K562 (cell line): ENCODE data around the gene ANO4. TPM values are rescaled to one million over a fixed set of nuclear protein-coding genes. Genes with fewer than 3 reads are reported as not detected.

Source experiments
- ETV5 ChIP-seq: sonication (generic); formaldehyde crosslinking; IDR thresholded peaks from 2 replicates; pipeline ENCODE4 v1.4.0; 2020; ENCODE audit warnings: low read depth, mild to moderate bottlenecking, missing genetic modification reagents
- GABPA ChIP-seq: fragments of 200-800 bp; sonication (Bioruptor generic); conservative IDR thresholded peaks from 2 replicates; pipeline ENCODE4 v1.6.1; 2016; ENCODE audit warnings: low read depth, missing genetic modification characterization, missing compliant biosample characterization
- MXI1 ChIP-seq: IDR thresholded peaks from 2 replicates; pipeline ENCODE4 v1.6.1; 2011; ENCODE audit warnings: low read depth, mild to moderate bottlenecking, improper control_type of control experiment, low read length
- NFIC ChIP-seq: fragments of 450-650 bp; IDR thresholded peaks from 2 replicates; pipeline ENCODE4 v1.6.1; 2017; ENCODE audit warnings: mild to moderate bottlenecking, inconsistent platforms
- POLR2B ChIP-seq: fragments of 450-650 bp; IDR thresholded peaks from 2 replicates; pipeline ENCODE4 v1.6.1; 2018; ENCODE audit warnings: low read depth; ENCODE audit not compliant: partially characterized antibody
- PTRF ChIP-seq: fragments of 450-650 bp; IDR thresholded peaks from 2 replicates; pipeline ENCODE4 v1.6.1; 2016; ENCODE audit warnings: mild to moderate bottlenecking, missing genetic modification characterization, missing compliant biosample characterization
- ZC3H11A ChIP-seq: IDR thresholded peaks from 2 replicates; pipeline ENCODE4 v1.6.1; 2012; ENCODE audit warnings: low read depth, low read length, improper control_type of control experiment
- ZNF311 ChIP-seq: fragments of 250-450 bp; sonication (Bioruptor Pico); IDR thresholded peaks from 2 replicates; pipeline ENCODE4 v1.4.0; 2020; ENCODE audit warnings: mild to moderate bottlenecking, moderate library complexity
- polyA plus RNA-seq, 8 experiments: library from polyadenylated mRNA; depleted of rRNA in 4 of 8; stranded (reverse) in 5 of 8; unstranded in 3 of 8; fragments of >200 nt; fragmentation: Nextera tagmentation in 2 of 8; fragmentation: Illumina TruSeq in 1 of 8; extraction: Ambion mirVana in 2 of 8; extraction: Trizol in 1 of 8; gene quantifications; 2 replicates each; pipeline versions ENCODE4 v1.2.1 to v1.2.3, GENCODE V29; 2011 to 2014; ENCODE audit warnings: inconsistent platforms in 1 of 8, missing spikeins in 1 of 8
- total RNA-seq, 7 experiments: library from RNA; depleted of rRNA in 6 of 7; stranded (reverse); fragments of >200 nt in 6 of 7; fragmentation: Illumina TruSeq in 2 of 7; extraction: Trizol in 2 of 7; gene quantifications; 2 replicates each; pipeline versions ENCODE4 v1.2.1 to v1.2.3, GENCODE V29; 2011 to 2021; ENCODE audit warnings: low replicate concordance in 1 of 7
- TF ChIP-seq, protein P1 (sequence below): fragments of 450-650 bp; IDR thresholded peaks from 2 replicates; pipeline ENCODE4 v1.6.1; 2016; ENCODE audit warnings: low read depth, mild to moderate bottlenecking, moderate library complexity
- TF ChIP-seq, protein P2 (sequence below): fragments of 150-350 bp; conservative IDR thresholded peaks from 2 replicates; pipeline ENCODE4 v1.6.1; 2014; ENCODE audit warnings: low read length
- TF ChIP-seq, protein P3 (sequence below): fragments of 450-650 bp; formaldehyde crosslinking; conservative IDR thresholded peaks from 2 replicates; pipeline ENCODE4 v1.4.0; 2022; ENCODE audit warnings: mild to moderate bottlenecking, missing genetic modification characterization
- TF ChIP-seq, protein P4 (sequence below): fragments of 450-650 bp; conservative IDR thresholded peaks from 2 replicates; pipeline ENCODE4 v1.6.1; 2016; ENCODE audit warnings: missing genetic modification characterization, low read depth, mild to moderate bottlenecking, control low read depth, missing compliant biosample characterization
- TF ChIP-seq, protein P5 (sequence below): fragments of 250-450 bp; sonication (Bioruptor Pico); IDR thresholded peaks from 2 replicates; pipeline ENCODE4 v1.4.0; 2020; ENCODE audit warnings: mild to moderate bottlenecking, moderate library complexity, borderline replicate concordance

The ANO4 gene
- total and polyA plus RNA-seq, 9 of the 15 experiments (the other 6 are each of a cell fraction or from before 2014, with no cell fraction given), result not detected

DNA sequence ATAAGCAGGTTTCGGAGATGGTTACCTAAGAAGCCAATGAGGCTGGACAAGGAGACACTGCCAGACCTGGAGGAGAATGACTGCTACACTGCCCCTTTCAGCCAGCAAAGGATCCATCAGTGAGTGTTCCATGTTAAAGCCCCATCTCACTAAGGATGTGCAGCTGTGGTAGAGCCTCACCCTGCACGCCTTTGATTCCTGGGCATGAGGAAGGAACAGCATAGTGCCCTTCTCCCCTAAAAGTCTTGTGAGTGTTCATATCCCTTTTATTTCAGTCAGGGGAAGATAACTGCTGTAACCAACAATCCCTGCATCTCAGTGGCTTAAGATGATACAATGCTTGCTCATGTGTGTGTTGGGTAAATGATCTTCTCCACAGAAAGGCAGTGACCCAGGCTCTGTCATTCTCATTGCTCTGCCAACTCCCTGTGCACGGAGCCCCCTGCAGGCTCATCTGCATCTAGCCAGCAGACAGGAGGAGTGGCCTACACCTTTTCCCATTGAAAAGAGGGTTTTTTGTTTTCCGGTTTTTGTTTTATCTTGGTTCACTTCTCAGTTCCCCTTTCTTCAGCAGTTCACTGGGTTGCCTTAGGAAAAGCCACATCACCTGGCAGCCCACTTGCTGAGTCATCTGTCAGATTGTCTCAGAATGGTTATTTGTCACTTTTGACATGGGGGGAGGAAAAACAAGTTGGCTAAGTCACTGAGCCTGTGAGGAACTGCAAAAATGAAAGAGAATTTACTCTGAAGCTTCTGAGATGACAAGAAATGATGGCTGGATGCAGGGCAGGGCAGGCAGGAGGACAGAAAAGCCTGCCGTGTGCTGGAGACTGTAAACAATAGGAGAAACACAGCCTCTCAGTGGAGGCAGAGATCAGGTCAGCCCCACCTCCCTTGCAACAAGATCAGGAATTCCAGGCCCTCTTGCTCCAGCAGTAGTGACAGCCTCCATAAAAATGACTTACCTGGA lies 193.3 kb downstream of the ANO4 start (continued):
- TF ChIP-seq ZNF311 (CRISPR knock-in tag), result no peak
- TF ChIP-seq, protein P1, sequence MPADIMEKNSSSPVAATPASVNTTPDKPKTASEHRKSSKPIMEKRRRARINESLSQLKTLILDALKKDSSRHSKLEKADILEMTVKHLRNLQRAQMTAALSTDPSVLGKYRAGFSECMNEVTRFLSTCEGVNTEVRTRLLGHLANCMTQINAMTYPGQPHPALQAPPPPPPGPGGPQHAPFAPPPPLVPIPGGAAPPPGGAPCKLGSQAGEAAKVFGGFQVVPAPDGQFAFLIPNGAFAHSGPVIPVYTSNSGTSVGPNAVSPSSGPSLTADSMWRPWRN, result no peak
- no peak for TF ChIP-seq MXI1
- no peak for TF ChIP-seq PTRF
- TF ChIP-seq GABPA (tag), result no peak
- no peak for TF ChIP-seq ETV5 (CRISPR knock-in tag)
- TF ChIP-seq POLR2B, result no peak
- no peak for TF ChIP-seq ZC3H11A
- TF ChIP-seq NFIC, result no peak
- TF ChIP-seq, protein P2, sequence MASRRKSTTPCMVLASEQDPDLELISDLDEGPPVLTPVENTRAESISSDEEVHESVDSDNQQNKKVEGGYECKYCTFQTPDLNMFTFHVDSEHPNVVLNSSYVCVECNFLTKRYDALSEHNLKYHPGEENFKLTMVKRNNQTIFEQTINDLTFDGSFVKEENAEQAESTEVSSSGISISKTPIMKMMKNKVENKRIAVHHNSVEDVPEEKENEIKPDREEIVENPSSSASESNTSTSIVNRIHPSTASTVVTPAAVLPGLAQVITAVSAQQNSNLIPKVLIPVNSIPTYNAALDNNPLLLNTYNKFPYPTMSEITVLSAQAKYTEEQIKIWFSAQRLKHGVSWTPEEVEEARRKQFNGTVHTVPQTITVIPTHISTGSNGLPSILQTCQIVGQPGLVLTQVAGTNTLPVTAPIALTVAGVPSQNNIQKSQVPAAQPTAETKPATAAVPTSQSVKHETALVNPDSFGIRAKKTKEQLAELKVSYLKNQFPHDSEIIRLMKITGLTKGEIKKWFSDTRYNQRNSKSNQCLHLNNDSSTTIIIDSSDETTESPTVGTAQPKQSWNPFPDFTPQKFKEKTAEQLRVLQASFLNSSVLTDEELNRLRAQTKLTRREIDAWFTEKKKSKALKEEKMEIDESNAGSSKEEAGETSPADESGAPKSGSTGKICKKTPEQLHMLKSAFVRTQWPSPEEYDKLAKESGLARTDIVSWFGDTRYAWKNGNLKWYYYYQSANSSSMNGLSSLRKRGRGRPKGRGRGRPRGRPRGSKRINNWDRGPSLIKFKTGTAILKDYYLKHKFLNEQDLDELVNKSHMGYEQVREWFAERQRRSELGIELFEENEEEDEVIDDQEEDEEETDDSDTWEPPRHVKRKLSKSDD, result no peak
- TF ChIP-seq, protein P3, sequence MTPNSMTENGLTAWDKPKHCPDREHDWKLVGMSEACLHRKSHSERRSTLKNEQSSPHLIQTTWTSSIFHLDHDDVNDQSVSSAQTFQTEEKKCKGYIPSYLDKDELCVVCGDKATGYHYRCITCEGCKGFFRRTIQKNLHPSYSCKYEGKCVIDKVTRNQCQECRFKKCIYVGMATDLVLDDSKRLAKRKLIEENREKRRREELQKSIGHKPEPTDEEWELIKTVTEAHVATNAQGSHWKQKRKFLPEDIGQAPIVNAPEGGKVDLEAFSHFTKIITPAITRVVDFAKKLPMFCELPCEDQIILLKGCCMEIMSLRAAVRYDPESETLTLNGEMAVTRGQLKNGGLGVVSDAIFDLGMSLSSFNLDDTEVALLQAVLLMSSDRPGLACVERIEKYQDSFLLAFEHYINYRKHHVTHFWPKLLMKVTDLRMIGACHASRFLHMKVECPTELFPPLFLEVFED (CRISPR knock-in tag), result no peak
- TF ChIP-seq, protein P4, sequence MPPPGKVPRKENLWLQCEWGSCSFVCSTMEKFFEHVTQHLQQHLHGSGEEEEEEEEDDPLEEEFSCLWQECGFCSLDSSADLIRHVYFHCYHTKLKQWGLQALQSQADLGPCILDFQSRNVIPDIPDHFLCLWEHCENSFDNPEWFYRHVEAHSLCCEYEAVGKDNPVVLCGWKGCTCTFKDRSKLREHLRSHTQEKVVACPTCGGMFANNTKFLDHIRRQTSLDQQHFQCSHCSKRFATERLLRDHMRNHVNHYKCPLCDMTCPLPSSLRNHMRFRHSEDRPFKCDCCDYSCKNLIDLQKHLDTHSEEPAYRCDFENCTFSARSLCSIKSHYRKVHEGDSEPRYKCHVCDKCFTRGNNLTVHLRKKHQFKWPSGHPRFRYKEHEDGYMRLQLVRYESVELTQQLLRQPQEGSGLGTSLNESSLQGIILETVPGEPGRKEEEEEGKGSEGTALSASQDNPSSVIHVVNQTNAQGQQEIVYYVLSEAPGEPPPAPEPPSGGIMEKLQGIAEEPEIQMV, result no peak
- TF ChIP-seq, protein P5, sequence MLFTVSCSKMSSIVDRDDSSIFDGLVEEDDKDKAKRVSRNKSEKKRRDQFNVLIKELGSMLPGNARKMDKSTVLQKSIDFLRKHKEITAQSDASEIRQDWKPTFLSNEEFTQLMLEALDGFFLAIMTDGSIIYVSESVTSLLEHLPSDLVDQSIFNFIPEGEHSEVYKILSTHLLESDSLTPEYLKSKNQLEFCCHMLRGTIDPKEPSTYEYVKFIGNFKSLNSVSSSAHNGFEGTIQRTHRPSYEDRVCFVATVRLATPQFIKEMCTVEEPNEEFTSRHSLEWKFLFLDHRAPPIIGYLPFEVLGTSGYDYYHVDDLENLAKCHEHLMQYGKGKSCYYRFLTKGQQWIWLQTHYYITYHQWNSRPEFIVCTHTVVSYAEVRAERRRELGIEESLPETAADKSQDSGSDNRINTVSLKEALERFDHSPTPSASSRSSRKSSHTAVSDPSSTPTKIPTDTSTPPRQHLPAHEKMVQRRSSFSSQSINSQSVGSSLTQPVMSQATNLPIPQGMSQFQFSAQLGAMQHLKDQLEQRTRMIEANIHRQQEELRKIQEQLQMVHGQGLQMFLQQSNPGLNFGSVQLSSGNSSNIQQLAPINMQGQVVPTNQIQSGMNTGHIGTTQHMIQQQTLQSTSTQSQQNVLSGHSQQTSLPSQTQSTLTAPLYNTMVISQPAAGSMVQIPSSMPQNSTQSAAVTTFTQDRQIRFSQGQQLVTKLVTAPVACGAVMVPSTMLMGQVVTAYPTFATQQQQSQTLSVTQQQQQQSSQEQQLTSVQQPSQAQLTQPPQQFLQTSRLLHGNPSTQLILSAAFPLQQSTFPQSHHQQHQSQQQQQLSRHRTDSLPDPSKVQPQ (CRISPR knock-in tag), result no peak
